ENCODE results near the gene PIAS1.

DNA sequence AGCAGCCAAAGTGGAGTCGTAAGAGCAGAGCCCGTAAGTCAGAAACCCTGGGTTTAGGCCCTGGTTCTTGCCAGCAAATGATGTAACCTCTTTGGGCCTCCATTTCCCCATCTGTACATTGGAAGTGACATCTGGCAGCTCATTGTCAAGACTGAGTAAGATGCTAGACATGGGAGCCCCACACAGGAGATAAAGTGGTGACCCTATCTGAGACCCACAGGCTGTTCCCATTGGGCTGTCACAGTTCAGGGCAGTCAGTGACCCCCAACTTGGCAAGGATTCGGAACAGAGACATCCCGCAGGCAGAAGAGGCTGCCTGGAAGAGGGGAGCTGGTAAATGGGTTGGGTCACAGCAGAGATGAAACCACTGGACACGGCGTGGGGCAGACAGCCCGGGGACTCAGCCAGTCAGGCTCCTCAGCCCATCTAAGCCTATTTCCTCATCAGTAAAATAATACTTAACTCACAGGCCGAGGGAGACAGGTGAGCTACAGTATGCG is 173.6 kb downstream of the PIAS1 start:
- TF ChIP-seq CTCF (IDR thresholded peaks at IDR 0.05; ENCODE audit: extremely low read depth in 1 of 2, insufficient read depth in 1 of 2, low read depth in 1 of 2, low read length in 2 of 2) (no peak), POLR2AphosphoS5 (IDR thresholded peaks at IDR 0.05; ENCODE audit: insufficient read depth, low read depth, low read length) (no peak), POLR2A (IDR thresholded peaks at IDR 0.05; ENCODE audit: low read depth, low read length) (no peak), MAX (IDR thresholded peaks at IDR 0.05; ENCODE audit: insufficient read depth, insufficient read length) (no peak), EZH2 (IDR thresholded peaks at IDR 0.05; ENCODE audit: borderline replicate concordance, low read depth, low read length, severe bottlenecking) (no peak), JUN (IDR thresholded peaks at IDR 0.05; ENCODE audit: borderline replicate concordance, insufficient read depth, insufficient read length, low read depth) (no peak), MYC (IDR thresholded peaks at IDR 0.05; ENCODE audit: low read depth, low read length) (no peak), FOS (IDR thresholded peaks at IDR 0.05; ENCODE audit: borderline replicate concordance, insufficient read depth, low read length) (no peak)

Data from endothelial cell of umbilical vein (primary cell).